GM10248 (cell line): ENCODE measurements around the gene ALS2CL.

Source experiments
- CTCF ChIA-PET: fragments of 300-600 bp; sonication (Branson Sonifier 250); formaldehyde crosslinking; extraction: SDS; loops from one replicate; lab custom pipeline; 2021; ENCODE audit warnings: antibody characterized with exemption; lab: Yijun Ruan, JAX
- POLR2A ChIA-PET: fragments of 350-650 bp; sonication (Branson Sonifier 250); formaldehyde crosslinking; extraction: SDS; loops from one replicate; lab custom pipeline; 2020; ENCODE audit warnings: antibody characterized with exemption; lab: Yijun Ruan, JAX
- DNase-seq: peaks from one replicate; pipeline ENCODE4 v3.0.0; 2012; ENCODE audit errors: extremely low spot score
- TF ChIP-seq, protein P1 (sequence below): IDR thresholded peaks from 2 replicates; pipeline ENCODE4 v1.5.1; 2012; ENCODE audit warnings: mild to moderate bottlenecking, low read depth; ENCODE audit errors: extremely low read depth, missing control alignments, control extremely low read depth

ALS2CL gene

DNA sequence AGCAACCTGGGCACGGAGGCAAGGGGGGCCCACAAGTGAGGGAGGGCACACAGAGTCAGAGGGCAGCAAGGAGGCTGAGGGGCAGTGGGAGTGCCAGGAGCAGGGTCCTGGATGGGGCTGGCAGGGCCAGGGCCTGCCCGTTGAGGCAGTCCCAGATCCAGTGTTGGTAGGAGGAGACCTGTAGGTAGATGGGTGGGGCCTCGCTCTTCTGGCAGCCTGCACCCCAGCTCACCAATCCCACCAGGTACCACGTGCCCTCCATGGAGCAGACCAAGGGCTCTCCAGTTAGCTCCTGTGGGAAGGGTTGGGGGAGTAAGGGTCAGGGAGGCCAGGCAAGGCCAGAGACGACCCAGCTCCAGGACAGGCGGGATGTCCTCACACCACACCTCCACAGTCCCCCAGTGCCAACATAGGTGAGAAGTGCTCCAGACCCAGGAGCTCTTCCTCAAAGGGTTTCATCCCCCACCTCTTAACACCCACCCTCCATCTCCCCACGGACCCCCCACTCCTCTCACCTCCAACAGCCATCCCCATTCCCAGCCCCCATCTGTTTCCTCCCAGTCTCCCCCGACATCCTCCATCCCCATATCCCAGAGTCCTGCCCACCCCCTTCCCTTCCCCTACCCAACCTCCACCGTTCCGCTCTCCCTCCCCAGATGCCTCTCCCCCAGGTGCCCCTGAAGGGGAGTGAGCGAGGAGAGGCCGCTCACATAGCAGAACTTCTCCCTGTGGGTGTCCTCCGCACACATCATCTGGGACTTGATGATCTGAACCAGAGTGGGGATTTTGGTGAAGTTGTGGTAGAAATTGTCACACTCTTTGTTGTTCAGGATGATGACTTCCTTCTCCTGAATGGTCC is 18.9 kb upstream of the ALS2CL start:
- CTCF ChIA-PET: no interaction called here
- DNase-seq: no peak
- POLR2A ChIA-PET: no interaction called here
- TF ChIP-seq, protein P1, sequence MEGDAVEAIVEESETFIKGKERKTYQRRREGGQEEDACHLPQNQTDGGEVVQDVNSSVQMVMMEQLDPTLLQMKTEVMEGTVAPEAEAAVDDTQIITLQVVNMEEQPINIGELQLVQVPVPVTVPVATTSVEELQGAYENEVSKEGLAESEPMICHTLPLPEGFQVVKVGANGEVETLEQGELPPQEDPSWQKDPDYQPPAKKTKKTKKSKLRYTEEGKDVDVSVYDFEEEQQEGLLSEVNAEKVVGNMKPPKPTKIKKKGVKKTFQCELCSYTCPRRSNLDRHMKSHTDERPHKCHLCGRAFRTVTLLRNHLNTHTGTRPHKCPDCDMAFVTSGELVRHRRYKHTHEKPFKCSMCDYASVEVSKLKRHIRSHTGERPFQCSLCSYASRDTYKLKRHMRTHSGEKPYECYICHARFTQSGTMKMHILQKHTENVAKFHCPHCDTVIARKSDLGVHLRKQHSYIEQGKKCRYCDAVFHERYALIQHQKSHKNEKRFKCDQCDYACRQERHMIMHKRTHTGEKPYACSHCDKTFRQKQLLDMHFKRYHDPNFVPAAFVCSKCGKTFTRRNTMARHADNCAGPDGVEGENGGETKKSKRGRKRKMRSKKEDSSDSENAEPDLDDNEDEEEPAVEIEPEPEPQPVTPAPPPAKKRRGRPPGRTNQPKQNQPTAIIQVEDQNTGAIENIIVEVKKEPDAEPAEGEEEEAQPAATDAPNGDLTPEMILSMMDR: no peak

DNA sequence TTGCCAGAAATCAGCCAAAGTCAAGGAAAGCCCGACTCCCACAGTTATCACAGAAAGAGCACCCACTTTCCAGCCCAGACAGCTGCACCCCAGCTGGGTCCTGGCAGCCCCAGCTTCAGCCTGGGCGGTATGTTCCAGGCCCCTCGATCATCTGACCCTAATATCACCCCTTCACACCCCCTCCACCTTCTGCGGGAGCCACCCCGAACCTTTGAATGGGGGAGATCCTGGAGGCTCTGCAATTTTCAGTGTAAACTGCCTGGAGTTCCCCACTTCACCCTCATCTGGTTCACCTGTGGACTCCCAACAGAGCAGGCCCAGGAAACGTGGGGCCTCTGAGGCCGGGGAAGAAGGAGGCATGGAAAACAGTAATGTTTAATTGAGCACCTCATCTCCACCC is 18.3 kb upstream of the ALS2CL start:
- DNase-seq: no peak
- ChIA-PET CTCF (no interaction called here), POLR2A (no interaction called here)
- TF ChIP-seq, protein P1: no peak

DNA sequence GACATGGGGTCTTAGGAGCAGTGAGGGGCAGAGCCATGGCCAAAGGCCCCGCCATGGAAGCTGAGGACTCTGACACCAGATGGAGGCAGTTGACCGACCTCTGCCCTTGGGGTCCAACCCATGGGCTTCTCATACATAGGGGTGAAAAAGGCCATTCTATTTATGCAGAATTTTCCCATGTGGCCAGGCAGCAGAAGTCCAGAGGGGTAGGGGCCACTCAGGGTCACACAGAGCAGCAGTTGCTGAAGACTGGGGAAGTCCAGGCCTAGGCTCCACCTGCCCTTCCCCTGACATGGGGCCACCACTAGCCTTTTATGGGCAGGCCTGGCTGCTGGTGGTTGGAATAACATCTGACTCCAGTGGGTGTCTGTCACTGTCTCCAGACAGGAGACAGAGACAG is 17.8 kb upstream of the ALS2CL start:
- TF ChIP-seq, protein P1: no peak
- ChIA-PET POLR2A (no interaction called here), CTCF (no interaction called here)
- DNase-seq: no peak

DNA sequence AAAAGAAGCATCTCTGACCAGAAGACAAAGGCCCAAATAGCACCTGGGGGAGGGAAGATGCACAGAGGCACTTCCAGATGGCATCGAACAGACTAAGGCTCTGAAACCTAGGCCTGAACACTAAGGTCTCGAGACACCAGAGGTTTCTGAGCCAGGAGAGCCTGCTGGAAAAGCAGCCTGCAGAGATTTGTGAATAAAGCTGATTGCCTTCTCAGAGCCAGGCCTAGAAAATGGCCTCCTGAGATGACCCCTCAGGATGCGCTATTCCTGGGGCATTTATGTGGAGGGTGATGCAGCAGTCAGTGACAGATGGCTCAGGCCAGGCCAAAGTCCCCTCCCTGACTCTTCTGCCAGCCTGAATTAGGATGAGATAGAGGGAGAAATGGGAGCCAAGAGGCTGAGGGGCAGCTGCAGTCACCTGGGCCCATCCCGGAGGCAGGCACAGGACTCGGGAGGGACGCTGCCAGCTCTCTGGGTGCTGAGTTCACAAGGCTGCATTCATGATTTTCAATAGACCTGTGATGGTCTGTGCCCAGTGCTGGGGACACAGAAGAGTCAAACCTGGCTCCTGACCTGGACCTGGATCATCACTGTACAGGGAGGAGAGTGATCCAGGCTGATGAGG is 17.3 kb upstream of the ALS2CL start:
- DNase-seq: no peak
- TF ChIP-seq, protein P1: no peak
- CTCF ChIA-PET: interaction anchor here (1.1 to 6.0 kb wide), 3 partner anchors 15 to 184 kb away, joined by 3 to 37 read pairs (median 3); partner anchors contain the start of gene ALS2CL
- POLR2A ChIA-PET: no interaction called here

DNA sequence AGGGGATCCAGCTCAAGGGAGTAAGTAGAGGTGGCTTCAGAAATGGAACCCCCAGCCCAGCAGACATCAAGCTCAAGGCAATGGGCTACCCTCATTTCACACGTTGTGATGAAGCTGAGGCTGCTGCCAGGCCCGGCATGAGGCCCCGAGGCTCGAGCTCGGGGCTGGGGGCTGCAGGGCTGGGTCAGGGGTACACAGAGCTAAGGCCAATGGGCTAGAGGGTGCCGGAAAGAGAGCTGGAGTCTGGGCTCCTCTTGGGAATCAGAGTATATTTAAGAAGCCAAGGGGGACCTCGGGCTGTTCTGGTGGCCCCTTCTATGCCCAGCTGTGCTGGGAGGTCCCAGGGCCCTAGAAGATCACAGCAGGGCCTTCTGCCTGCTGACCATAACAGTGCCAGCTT is 16.8 kb upstream of the ALS2CL start:
- no peak for DNase-seq
- POLR2A ChIA-PET: no interaction called here
- TF ChIP-seq, protein P1: no peak
- CTCF ChIA-PET: interaction anchor here (1.1 to 6.0 kb wide), 3 partner anchors 16 to 185 kb away, joined by 3 to 37 read pairs (median 3); partner anchors contain the start of gene ALS2CL

DNA sequence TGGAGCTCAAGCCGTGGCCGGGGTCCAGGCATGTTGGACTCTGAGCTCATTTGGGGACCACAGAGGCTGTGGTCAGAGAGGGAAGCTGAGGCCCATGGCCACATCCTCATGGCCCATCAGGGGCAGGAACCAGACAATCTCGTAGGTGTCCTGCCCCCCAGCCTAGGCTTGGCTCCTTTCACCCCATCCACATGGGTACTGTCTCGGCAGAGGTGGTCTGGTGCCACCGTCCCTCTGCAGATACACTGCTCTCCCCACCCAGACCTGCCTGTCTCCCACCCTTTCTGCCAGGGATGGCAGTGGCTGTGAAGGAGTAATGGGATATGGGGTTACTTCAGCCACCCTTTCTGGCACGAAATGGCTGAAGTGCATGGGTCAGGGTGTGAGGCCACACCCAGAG is 16.2 kb upstream of the ALS2CL start:
- ChIA-PET CTCF (interaction anchor here (1.5 to 6.0 kb wide), 3 partner anchors 10 to 185 kb away, joined by 3 to 37 read pairs (median 12); partner anchors contain the start of gene ALS2CL), POLR2A (no interaction called here)
- DNase-seq: no peak
- TF ChIP-seq, protein P1: no peak
